Measurements from ENCODE around the gene SNX25. TPM values are rescaled to one million over a fixed set of nuclear protein-coding genes. Genes with fewer than 3 reads are reported as not detected.

SNX25 gene
- total and polyA plus RNA-seq, 2 donors (not counting 1 experiment from before 2014, with no cell fraction given), result 12.0 to 77.6 TPM

DNA sequence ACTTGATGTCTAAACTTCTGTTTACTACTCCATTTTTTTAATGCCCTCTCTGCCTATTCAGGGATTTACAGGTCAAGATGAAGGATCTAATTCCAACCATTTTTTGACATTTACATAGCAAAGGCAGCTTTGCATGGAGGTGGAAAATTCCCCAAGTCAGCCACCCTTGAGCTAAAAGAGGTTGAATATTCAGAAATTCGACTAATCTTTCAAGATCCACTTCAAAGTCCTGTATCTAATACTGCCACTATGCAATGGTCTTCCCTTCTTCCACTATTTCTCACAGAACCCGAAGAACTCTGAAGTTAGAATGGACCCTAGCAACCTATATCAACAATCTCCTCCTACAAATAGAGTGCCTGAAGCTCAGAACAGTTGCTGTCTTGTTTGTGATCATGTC, 27.2 kb upstream of the SNX25 start:
- Mint-ChIP-seq H3K9me3 (ENCODE audit: insufficient read depth) (no peaks in the 10 kb centered on the region), H3K4me3 (no peak overlapping the region), H3K27ac (no peak overlapping the region), H3K27me3 (no peaks in the 10 kb centered on the region), H3K4me1 (peaks cover 6% of the 10 kb centered on the region)
- Histone ChIP-seq H3K79me2 (ENCODE audit: control insufficient read depth, insufficient read depth, low read length) (peaks cover 53% of the 10 kb centered on the region), H3K36me3 (replicated peaks in 1 of 2; ENCODE audit: control extremely low read depth in 1 of 2, control insufficient read depth in 1 of 2, extremely low read depth in 1 of 2, insufficient read depth in 2 of 2, low read length in 1 of 2) (peaks cover 2% of the 10 kb centered on the region in 2 experiments), H4K20me1 (ENCODE audit: control insufficient read depth, insufficient read depth, low read length, poor library complexity, severe bottlenecking) (peaks cover 8% of the 10 kb centered on the region), H3K4me2 (replicated peaks; ENCODE audit: low read depth, low read length, poor library complexity, severe bottlenecking) (no peak overlapping the region), H3K27ac (ENCODE audit: low read length in 2 of 2) (no peak overlapping the region), H3K27me3 (replicated peaks in 1 of 4; ENCODE audit: control extremely low read depth in 1 of 4, control insufficient read depth in 3 of 4, insufficient read depth in 4 of 4, low read length in 3 of 4) (no peaks in the 10 kb centered on the region), H2AFZ (ENCODE audit: insufficient read depth, low read depth, low read length, poor library complexity, severe bottlenecking) (no peak overlapping the region), H3K4me3 (ENCODE audit: control extremely low read depth in 1 of 5, extremely low read depth in 1 of 5, insufficient read depth in 1 of 5, low read depth in 2 of 5, low read length in 4 of 5) (no peak overlapping the region), H3K9me3 (ENCODE audit: control extremely low read depth in 1 of 3, control insufficient read depth in 2 of 3, insufficient read depth in 1 of 3, low read length in 2 of 3) (no peaks in the 10 kb centered on the region), H3K9ac (ENCODE audit: low read length) (no peak overlapping the region), H3K4me1 (ENCODE audit: control insufficient read depth in 2 of 2, insufficient read depth in 2 of 2, low read length in 2 of 2) (no peaks in the 10 kb centered on the region)
- ATAC-seq (ENCODE audit: low read depth) (no peak), DNase-seq (no peak)
- 79% methylated on average over 2 of the region's 2 CpGs for WGBS (ENCODE audit: insufficient coverage)
- ChIA-PET POLR2A (no interaction called here), CTCF (interaction anchor here (0.7 to 6.0 kb wide), 8 partner anchors 8 to 415 kb away, joined by 3 to 69 read pairs (median 8); partner anchors contain the start of gene SLC25A4)
- intact Hi-C loops (cut with micrococcal nuclease), result loop anchor here (2.0 to 5.0 kb wide), 2 partner anchors 21 to 40 kb away; partner anchors contain the start of genes CFAP97 and SLC25A4
- TF ChIP-seq, protein P1, sequence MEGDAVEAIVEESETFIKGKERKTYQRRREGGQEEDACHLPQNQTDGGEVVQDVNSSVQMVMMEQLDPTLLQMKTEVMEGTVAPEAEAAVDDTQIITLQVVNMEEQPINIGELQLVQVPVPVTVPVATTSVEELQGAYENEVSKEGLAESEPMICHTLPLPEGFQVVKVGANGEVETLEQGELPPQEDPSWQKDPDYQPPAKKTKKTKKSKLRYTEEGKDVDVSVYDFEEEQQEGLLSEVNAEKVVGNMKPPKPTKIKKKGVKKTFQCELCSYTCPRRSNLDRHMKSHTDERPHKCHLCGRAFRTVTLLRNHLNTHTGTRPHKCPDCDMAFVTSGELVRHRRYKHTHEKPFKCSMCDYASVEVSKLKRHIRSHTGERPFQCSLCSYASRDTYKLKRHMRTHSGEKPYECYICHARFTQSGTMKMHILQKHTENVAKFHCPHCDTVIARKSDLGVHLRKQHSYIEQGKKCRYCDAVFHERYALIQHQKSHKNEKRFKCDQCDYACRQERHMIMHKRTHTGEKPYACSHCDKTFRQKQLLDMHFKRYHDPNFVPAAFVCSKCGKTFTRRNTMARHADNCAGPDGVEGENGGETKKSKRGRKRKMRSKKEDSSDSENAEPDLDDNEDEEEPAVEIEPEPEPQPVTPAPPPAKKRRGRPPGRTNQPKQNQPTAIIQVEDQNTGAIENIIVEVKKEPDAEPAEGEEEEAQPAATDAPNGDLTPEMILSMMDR (IDR thresholded peaks at IDR 0.05), result no peak
- no peak for TF ChIP-seq EZH2 (IDR thresholded peaks at IDR 0.05; ENCODE audit: borderline replicate concordance, insufficient read depth, low read depth, low read length, poor library complexity, severe bottlenecking)

DNA sequence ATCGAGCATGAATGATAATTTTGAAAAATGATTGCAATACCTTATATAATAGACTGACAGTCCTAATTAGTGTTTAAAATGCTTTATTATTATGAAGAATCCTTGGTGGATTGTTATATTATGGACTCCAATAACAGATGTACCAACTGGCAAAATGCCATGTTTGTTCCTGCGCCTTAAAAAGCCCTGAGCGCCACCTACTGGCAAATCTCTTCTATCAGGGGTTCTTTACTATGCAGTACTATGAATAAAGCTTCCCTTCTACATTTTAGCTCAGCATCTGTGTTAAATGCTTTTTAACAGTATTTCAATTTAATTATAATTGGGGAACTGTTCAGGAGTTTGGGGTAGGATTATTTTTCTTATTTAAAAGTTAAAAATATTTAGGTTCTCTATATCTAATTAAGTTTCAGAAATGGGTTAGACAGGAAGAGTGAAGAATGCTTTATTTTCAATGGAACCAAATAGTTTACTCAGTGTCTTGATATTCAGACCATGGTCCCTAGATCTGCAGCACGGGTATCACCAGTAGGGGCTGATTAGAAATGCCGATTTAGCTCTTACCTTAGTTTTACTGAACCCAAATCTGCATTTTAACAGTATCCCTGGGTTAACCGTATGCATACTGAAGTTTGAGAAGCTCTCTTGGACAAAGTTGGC, 25.6 kb upstream of the SNX25 start:
- Histone ChIP-seq H3K79me2 (ENCODE audit: control insufficient read depth, insufficient read depth, low read length) (peaks cover 63% of the 10 kb centered on the region), H3K4me1 (ENCODE audit: control insufficient read depth in 2 of 2, insufficient read depth in 2 of 2, low read length in 2 of 2) (no peaks in the 10 kb centered on the region), H3K9ac (ENCODE audit: low read length) (no peak overlapping the region), H3K4me2 (replicated peaks; ENCODE audit: low read depth, low read length, poor library complexity, severe bottlenecking) (no peak overlapping the region), H3K27ac (ENCODE audit: low read length in 2 of 2) (no peak overlapping the region), H3K9me3 (ENCODE audit: control extremely low read depth in 1 of 3, control insufficient read depth in 2 of 3, insufficient read depth in 1 of 3, low read length in 2 of 3) (no peaks in the 10 kb centered on the region), H2AFZ (ENCODE audit: insufficient read depth, low read depth, low read length, poor library complexity, severe bottlenecking) (no peak overlapping the region), H3K36me3 (replicated peaks in 1 of 2; ENCODE audit: control extremely low read depth in 1 of 2, control insufficient read depth in 1 of 2, extremely low read depth in 1 of 2, insufficient read depth in 2 of 2, low read length in 1 of 2) (peaks cover 4 to 15% of the 10 kb centered on the region in 2 experiments), H3K27me3 (replicated peaks in 1 of 4; ENCODE audit: control extremely low read depth in 1 of 4, control insufficient read depth in 3 of 4, insufficient read depth in 4 of 4, low read length in 3 of 4) (no peaks in the 10 kb centered on the region), H3K4me3 (ENCODE audit: control extremely low read depth in 1 of 5, extremely low read depth in 1 of 5, insufficient read depth in 1 of 5, low read depth in 2 of 5, low read length in 4 of 5) (no peak overlapping the region), H4K20me1 (ENCODE audit: control insufficient read depth, insufficient read depth, low read length, poor library complexity, severe bottlenecking) (peaks cover 17% of the 10 kb centered on the region)
- intact Hi-C loops (cut with micrococcal nuclease), result loop anchor here (1.0 to 5.0 kb wide), 3 partner anchors 19 to 144 kb away; partner anchors contain the start of genes CFAP97 and SLC25A4
- no peak overlapping the region for H3K27ac Mint-ChIP-seq
- no peaks in the 10 kb centered on the region for H3K9me3 Mint-ChIP-seq (ENCODE audit: insufficient read depth)
- no peak for TF ChIP-seq EZH2 (IDR thresholded peaks at IDR 0.05; ENCODE audit: borderline replicate concordance, insufficient read depth, low read depth, low read length, poor library complexity, severe bottlenecking)
- TF ChIP-seq, protein P1 (IDR thresholded peaks at IDR 0.05), result peak; percentile 92
- H3K4me3 Mint-ChIP-seq, result no peak overlapping the region
- ChIA-PET POLR2A (no interaction called here), CTCF (interaction anchor here (0.7 to 6.0 kb wide), 28 partner anchors 10 to 413 kb away, joined by 3 to 69 read pairs (median 4); partner anchors contain the start of gene SLC25A4)
- peaks cover 6% of the 10 kb centered on the region for H3K4me1 Mint-ChIP-seq
- H3K27me3 Mint-ChIP-seq, result no peaks in the 10 kb centered on the region
- WGBS (ENCODE audit: insufficient coverage), result 48% methylated on average over 2 of the region's 6 CpGs
- peak; percentile 85 for DNase-seq
- peak; percentile 69 for ATAC-seq (ENCODE audit: low read depth)

Data from B cell (primary cell).